Measurements from ENCODE around the gene PIK3CG. TPM values are rescaled to one million over a fixed set of nuclear protein-coding genes. Genes with fewer than 3 reads are reported as not detected.

The PIK3CG gene
- total and polyA plus RNA-seq, 2 donors (not counting 1 experiment from before 2014, with no cell fraction given), result 13.3 to 44.8 TPM

DNA sequence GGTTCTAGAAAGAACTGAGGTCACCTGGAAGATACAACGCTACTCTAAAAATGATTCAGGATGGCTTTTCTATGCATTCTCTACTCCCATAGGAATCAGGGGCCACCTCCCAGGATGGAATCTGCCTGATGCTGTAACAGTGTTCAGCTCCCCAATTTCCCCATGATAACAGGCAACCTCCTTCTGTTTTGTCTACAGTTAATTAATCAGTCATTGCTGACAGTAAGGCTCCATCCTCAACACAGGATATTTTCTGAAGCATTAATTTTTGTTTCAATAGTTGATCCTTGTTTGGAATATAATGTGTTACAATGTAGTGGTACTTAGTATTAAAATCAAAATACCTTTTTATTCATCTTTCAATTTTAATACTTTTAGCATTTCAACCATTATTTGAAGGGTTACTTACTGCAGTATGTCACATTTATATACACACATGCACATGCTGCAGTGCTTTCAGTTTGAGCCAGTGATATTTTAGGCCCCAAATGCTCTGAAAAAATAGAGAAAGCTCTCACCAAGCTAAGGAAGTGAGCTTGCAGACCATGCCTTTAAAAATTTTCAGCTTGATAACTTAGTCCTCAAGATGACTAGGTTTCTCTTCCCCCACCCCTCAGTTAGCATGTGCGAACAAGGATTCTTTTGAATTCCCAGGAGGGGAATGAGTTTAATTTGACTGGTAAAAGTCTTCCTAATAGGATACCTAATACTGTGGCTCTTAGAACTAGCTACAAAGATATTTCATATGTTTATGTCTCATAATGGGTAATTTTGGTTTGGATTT, 592 bp upstream of the PIK3CG start:
- ATAC-seq (ENCODE audit: low read depth), result peak; percentile 13
- Histone ChIP-seq H3K4me2 (replicated peaks; ENCODE audit: low read depth, low read length, poor library complexity, severe bottlenecking) (peak overlapping the region; percentile 71), H3K27ac (ENCODE audit: low read length in 2 of 2) (peak overlapping the region; percentile 92), H3K36me3 (replicated peaks in 1 of 2; ENCODE audit: control extremely low read depth in 1 of 2, control insufficient read depth in 1 of 2, extremely low read depth in 1 of 2, insufficient read depth in 2 of 2, low read length in 1 of 2) (peaks cover 0 to 24% of the 10 kb centered on the region in 2 experiments), H3K9ac (ENCODE audit: low read length) (peak overlapping the region; percentile 78), H3K9me3 (ENCODE audit: control extremely low read depth in 1 of 3, control insufficient read depth in 2 of 3, insufficient read depth in 1 of 3, low read length in 2 of 3) (peaks cover 0 to 13% (median 0%) of the 10 kb centered on the region in 3 donors), H2AFZ (ENCODE audit: insufficient read depth, low read depth, low read length, poor library complexity, severe bottlenecking) (peak overlapping the region; percentile 50), H3K27me3 (replicated peaks in 1 of 4; ENCODE audit: control extremely low read depth in 1 of 4, control insufficient read depth in 3 of 4, insufficient read depth in 4 of 4, low read length in 3 of 4) (no peaks in the 10 kb centered on the region), H4K20me1 (ENCODE audit: control insufficient read depth, insufficient read depth, low read length, poor library complexity, severe bottlenecking) (no peaks in the 10 kb centered on the region), H3K4me1 (ENCODE audit: control insufficient read depth in 2 of 2, insufficient read depth in 2 of 2, low read length in 2 of 2) (peaks cover 40 to 48% of the 10 kb centered on the region in 2 donors), H3K79me2 (ENCODE audit: control insufficient read depth, insufficient read depth, low read length) (peaks cover 76% of the 10 kb centered on the region), H3K4me3 (ENCODE audit: control extremely low read depth in 1 of 5, extremely low read depth in 1 of 5, insufficient read depth in 1 of 5, low read depth in 2 of 5, low read length in 4 of 5) (peak overlapping the region; percentile 72 to 100 (median 81))
- POLR2A ChIA-PET, result interaction anchor here (1.9 kb wide), 1 partner anchor 304 kb away, joined by 5 read pairs; the partner anchor contains the start of gene HBP1
- WGBS (ENCODE audit: insufficient coverage), result 100% methylated on average over 1 of the region's 2 CpGs
- no peak for DNase-seq
- peaks cover 68% of the 10 kb centered on the region for H3K4me1 Mint-ChIP-seq
- no peaks in the 10 kb centered on the region for H3K27me3 Mint-ChIP-seq
- intact Hi-C loops (cut with micrococcal nuclease), result loop anchor here (1.0 to 10.0 kb wide), 7 partner anchors 30 to 879 kb away; partner anchors contain the start of genes CCDC71L and PRKAR2B
- TF ChIP-seq, protein P1, sequence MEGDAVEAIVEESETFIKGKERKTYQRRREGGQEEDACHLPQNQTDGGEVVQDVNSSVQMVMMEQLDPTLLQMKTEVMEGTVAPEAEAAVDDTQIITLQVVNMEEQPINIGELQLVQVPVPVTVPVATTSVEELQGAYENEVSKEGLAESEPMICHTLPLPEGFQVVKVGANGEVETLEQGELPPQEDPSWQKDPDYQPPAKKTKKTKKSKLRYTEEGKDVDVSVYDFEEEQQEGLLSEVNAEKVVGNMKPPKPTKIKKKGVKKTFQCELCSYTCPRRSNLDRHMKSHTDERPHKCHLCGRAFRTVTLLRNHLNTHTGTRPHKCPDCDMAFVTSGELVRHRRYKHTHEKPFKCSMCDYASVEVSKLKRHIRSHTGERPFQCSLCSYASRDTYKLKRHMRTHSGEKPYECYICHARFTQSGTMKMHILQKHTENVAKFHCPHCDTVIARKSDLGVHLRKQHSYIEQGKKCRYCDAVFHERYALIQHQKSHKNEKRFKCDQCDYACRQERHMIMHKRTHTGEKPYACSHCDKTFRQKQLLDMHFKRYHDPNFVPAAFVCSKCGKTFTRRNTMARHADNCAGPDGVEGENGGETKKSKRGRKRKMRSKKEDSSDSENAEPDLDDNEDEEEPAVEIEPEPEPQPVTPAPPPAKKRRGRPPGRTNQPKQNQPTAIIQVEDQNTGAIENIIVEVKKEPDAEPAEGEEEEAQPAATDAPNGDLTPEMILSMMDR (IDR thresholded peaks at IDR 0.05), result no peak
- TF ChIP-seq EZH2 (IDR thresholded peaks at IDR 0.05; ENCODE audit: borderline replicate concordance, insufficient read depth, low read depth, low read length, poor library complexity, severe bottlenecking), result no peak
- no peaks in the 10 kb centered on the region for H3K9me3 Mint-ChIP-seq (ENCODE audit: insufficient read depth)
- peak overlapping the region; percentile 89 for H3K4me3 Mint-ChIP-seq
- CTCF ChIA-PET, result interaction anchor here (0.5 to 2.3 kb wide), 4 partner anchors 72 to 1637 kb away, joined by 3 to 6 read pairs (median 5); no protein-coding TSS in a partner anchor
- peak overlapping the region; percentile 86 for H3K27ac Mint-ChIP-seq

Measured in B cell (primary cell).